Ovary (tissue), 9 donors: ENCODE results near the gene TSC22D2. TPM values are rescaled to one million over a fixed set of nuclear protein-coding genes. Genes with fewer than 3 reads are reported as not detected.

ENCODE experiments used
- DNase-seq, 5 donors: peaks; one replicate each; pipeline ENCODE4 v3.0.0-alpha.2; 2019 to 2020
- H3K27ac ChIP-seq, 2 donors: fragments of 200-600 bp; one replicate each; pipeline versions ENCODE4 v1.5.1 to v1.8.0; 2019 to 2022
- H3K27me3 ChIP-seq: fragments of 200-600 bp; one replicate; pipeline ENCODE4 v1.8.0; 2022
- H3K36me3 ChIP-seq: fragments of 200-600 bp; sonication (generic); one replicate; pipeline ENCODE4 v1.5.1; 2019
- H3K4me1 ChIP-seq: one replicate; pipeline ENCODE4 v1.8.1; 2013; ENCODE audit warnings: mild to moderate bottlenecking, moderate library complexity; ENCODE audit not compliant: insufficient read depth
- H3K4me3 ChIP-seq: fragments of 200-600 bp; sonication (generic); one replicate; pipeline ENCODE4 v1.5.1; 2017
- H3K9me3 ChIP-seq, 2 donors: fragments of 200-600 bp in 1 of 2; sonication (generic) in 1 of 2; one replicate each; pipeline versions ENCODE4 v1.5.1 to v1.8.1; 2013 to 2019; ENCODE audit warnings: mild to moderate bottlenecking in 1 of 2, moderate library complexity in 1 of 2
- EP300 ChIP-seq: sonication (generic); formaldehyde crosslinking; IDR thresholded peaks from one replicate; pipeline ENCODE4 v1.6.1; 2017; ENCODE audit warnings: antibody characterized with exemption
- POLR2A ChIP-seq: fragments of 450-650 bp; IDR thresholded peaks from one replicate; pipeline ENCODE4 v1.6.1; 2017; ENCODE audit warnings: antibody characterized with exemption, mild to moderate bottlenecking, moderate library complexity
- WGBS, 3 donors: extraction: QIAGEN DNeasy Blood & Tissue Kit in 1 of 3; methylation state at CpG; one replicate each; pipeline versions ENCODE4 v1.1.5 to v1.1.7; 2013 to 2017; 5-methylcytosine and 5-hydroxymethylcytosine counted together
- intact Hi-C, 4 donors: fragments of 100-400 bp; cut with DNase I; formaldehyde crosslinking; loops; one replicate each; pipeline versions ENCODE4 v1.11.0 to v1.15.1; 2022 to 2023
- polyA plus RNA-seq, 2 donors: library from polyadenylated mRNA; stranded (reverse); fragments of 200-250 nt in 1 of 2; fragments of 350-450 nt in 1 of 2; fragmentation: Illumina TruSeq in 1 of 2; extraction: RNeasy Lipid Tissue Mini Kit (QIAGEN cat#74804) in 1 of 2; gene quantifications; one replicate each; pipeline ENCODE4 v1.2.3, GENCODE V29; 2013 to 2014
- total RNA-seq, 7 donors: library from RNA; depleted of rRNA in 2 of 7; stranded (reverse); fragments of >200 nt in 2 of 7; fragmentation: NEBNext Ultra II Directional in 3 of 7; extraction: Animal tissue kit (Norgen Biotek cat#: 25700) in 3 of 7; gene quantifications; one replicate each; pipeline versions ENCODE4 v1.1.0 to v1.2.4, GENCODE V29; 2016 to 2023
- TF ChIP-seq, protein P1 (sequence below), 3 donors: fragments of 450-650 bp in 2 of 3; fragments of 200-600 bp in 1 of 3; IDR thresholded peaks; one replicate each; pipeline versions ENCODE4 v1.5.1 to v1.8.0; 2016 to 2022; ENCODE audit warnings: antibody characterized with exemption in 3 of 3, mild to moderate bottlenecking in 1 of 3
- donor health status: DM: no; HTN: no; CAD: no; lungs with moderate emphysema.
- donor health status: DM: no; HTN: no; CAD: no.
- donor health status: Bipolar disorder and iron deficiency.
- donor health status: DM: yes; HTN: yes; CAD: no.
- donor health status: DM: no; HTN: no; CAD: no.
- donor health status: DM: yes; HTN: yes; CAD: no.

The TSC22D2 gene
- total and polyA plus RNA-seq, 9 donors = 11.2 to 33.4 (median 23.1) TPM

DNA sequence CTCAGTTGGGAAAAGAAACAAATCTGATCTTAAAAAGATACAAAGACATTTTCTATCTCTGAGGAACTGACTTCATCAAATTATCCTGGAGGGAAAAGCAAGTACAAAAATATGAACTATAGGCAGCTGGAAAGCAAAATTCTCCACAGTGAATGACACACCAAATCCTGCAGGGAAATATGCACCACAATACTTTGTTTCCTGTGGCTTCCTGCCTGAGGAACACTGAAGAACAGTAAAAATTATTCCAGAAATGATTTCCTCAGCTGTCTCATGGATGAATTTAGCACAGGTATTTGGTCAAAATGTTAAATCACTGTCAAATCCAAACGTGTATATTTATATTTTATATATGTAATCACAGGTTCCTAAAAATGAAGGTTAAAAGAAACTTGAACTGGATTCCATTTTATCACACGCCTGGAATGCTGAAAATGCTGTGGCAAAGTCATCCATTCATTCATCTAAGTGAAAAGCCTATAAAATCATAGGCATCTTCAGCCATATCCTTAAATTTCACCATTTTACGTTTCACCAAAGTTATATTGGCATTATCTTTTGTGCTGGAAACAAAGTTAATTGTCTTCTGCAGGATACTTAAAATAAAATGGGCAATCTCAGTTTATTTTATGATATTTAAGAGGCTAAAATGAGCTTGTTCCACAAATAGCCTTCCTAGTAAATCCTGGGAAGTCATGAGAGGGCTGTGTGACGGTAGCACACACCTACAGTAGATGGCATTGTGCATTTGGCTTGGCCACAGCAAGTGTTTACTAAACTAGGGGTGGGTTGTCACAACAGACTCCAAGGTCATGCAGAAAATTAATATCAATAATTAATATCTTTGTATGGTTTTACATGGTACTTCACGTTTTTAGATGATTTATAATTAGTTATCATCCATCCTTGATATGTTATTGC, 19.3 kb upstream of the TSC22D2 start:
- DNase-seq = no peak
- intact Hi-C loops = loop anchor here in 1 of 4 donors (1.0 kb wide), 1 partner anchor 119 kb away; no protein-coding TSS in a partner anchor
- Histone ChIP-seq H3K4me3 (no peak overlapping the region), H3K27ac (no peak overlapping the region), H3K9me3 (no peaks in the 10 kb centered on the region), H3K36me3 (no peaks in the 10 kb centered on the region), H3K4me1 (no peaks in the 10 kb centered on the region), H3K27me3 (no peaks in the 10 kb centered on the region)
- 58 to 66% (median 59%) methylated on average over 5 of the region's 5 CpGs for WGBS, 3 donors
- TF ChIP-seq EP300 = no peak
- no peak for TF ChIP-seq POLR2A
- TF ChIP-seq, protein P1, sequence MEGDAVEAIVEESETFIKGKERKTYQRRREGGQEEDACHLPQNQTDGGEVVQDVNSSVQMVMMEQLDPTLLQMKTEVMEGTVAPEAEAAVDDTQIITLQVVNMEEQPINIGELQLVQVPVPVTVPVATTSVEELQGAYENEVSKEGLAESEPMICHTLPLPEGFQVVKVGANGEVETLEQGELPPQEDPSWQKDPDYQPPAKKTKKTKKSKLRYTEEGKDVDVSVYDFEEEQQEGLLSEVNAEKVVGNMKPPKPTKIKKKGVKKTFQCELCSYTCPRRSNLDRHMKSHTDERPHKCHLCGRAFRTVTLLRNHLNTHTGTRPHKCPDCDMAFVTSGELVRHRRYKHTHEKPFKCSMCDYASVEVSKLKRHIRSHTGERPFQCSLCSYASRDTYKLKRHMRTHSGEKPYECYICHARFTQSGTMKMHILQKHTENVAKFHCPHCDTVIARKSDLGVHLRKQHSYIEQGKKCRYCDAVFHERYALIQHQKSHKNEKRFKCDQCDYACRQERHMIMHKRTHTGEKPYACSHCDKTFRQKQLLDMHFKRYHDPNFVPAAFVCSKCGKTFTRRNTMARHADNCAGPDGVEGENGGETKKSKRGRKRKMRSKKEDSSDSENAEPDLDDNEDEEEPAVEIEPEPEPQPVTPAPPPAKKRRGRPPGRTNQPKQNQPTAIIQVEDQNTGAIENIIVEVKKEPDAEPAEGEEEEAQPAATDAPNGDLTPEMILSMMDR (IDR thresholded peaks at IDR 0.05) = no peak

- intact Hi-C loops = no loop called here
- H3K27ac ChIP-seq = no peak overlapping the region
- no peaks in the 10 kb centered on the region for H3K27me3 ChIP-seq
- no peak for DNase-seq
- H3K4me3 ChIP-seq = no peak overlapping the region
- no peaks in the 10 kb centered on the region for H3K36me3 ChIP-seq
- no peak for TF ChIP-seq POLR2A
- no peak for TF ChIP-seq EP300
- TF ChIP-seq, protein P1 (IDR thresholded peaks at IDR 0.05) = no peak
- no peaks in the 10 kb centered on the region for H3K9me3 ChIP-seq
- H3K4me1 ChIP-seq = no peaks in the 10 kb centered on the region
Observed at GRCh38 chr3:150390087-150390486, 18.0 kb upstream of the TSC22D2 start.

DNA sequence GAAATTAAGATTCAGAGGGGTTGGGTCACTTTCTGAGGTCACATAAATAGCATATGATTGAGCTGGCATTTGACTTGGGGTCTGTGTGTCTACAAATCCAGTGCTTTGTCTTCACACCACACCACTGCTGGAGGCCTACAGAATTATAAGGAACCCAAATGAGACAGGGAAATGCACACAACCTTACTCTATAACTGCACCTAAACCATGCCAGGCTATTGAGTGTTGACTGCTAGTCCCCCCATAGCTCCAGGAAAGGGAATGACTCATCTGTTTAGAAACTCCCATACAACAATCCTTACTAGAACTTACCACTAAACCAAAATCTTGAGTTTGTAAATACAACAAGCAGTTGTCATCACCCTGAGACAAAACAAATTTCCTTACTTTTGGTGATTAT, 16.9 kb upstream of the TSC22D2 start:
- Histone ChIP-seq H3K4me1 (no peaks in the 10 kb centered on the region), H3K27ac (no peak overlapping the region), H3K9me3 (no peaks in the 10 kb centered on the region), H3K4me3 (no peak overlapping the region), H3K36me3 (no peaks in the 10 kb centered on the region), H3K27me3 (no peaks in the 10 kb centered on the region)
- TF ChIP-seq EP300 (no peak), POLR2A (no peak)
- TF ChIP-seq, protein P1 (IDR thresholded peaks at IDR 0.05) = no peak
- DNase-seq = no peak
- intact Hi-C loops = no loop called here

DNA sequence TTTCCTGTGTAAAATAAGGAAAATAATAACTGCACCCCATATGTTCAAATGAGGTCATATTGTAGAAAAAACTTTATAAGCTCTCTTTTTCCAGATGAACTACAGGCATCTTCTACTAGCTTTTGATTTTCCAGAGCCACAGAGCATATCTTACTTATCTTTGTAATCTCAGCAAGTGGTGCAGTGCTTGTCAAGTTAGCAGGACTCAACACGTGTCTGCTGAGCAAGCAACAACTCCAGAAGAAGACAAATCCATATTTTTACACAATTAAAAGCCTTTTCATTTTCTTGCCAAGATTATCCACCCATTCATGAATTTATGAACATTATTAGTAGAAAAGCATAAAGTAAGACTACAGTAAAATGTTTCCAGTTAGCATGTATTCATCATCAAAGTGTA, 14.4 kb upstream of the TSC22D2 start:
- H3K27me3 ChIP-seq = no peaks in the 10 kb centered on the region
- no peak overlapping the region for H3K4me3 ChIP-seq
- H3K9me3 ChIP-seq = no peaks in the 10 kb centered on the region
- intact Hi-C loops = no loop called here
- 72 to 81% (median 77%) methylated on average over 1 of the region's 1 CpG for WGBS, 3 donors
- TF ChIP-seq EP300 (no peak), POLR2A (no peak)
- TF ChIP-seq, protein P1 (IDR thresholded peaks at IDR 0.05) = no peak
- no peak for DNase-seq
- no peaks in the 10 kb centered on the region for H3K36me3 ChIP-seq
- no peak overlapping the region for H3K27ac ChIP-seq
- no peaks in the 10 kb centered on the region for H3K4me1 ChIP-seq
